SK-N-SH (cell line): ENCODE measurements around the gene DELE1. TPM values are rescaled to one million over a fixed set of nuclear protein-coding genes. Genes with fewer than 3 reads are reported as not detected.
A peak's percentile ranks its signal among the peaks of the same experiment; 100 is the strongest.

ENCODE experiments used
- CTCF ChIA-PET: fragments of 300-600, 350-600 bp; formaldehyde crosslinking; extraction: SDS; loops from one replicate; lab custom pipeline; 2021; lab: Yijun Ruan, JAX
- POLR2A ChIA-PET: fragments of 350-600 bp; sonication (Branson Sonifier 250); formaldehyde crosslinking; extraction: SDS; loops from one replicate; lab custom pipeline; 2020; ENCODE audit warnings: antibody characterized with exemption, inconsistent platforms; lab: Yijun Ruan, JAX
- DNase-seq: peaks from one replicate; pipeline ENCODE4 v3.0.0; 2012
- H2AFZ ChIP-seq: fragments of 200-600 bp; sonication (generic); 2 replicates; pipeline ENCODE4 v1.8.1; 2016; ENCODE audit warnings: antibody characterized with exemption, mild to moderate bottlenecking, low read depth
- H3F3A ChIP-seq: fragments of 200-600 bp; sonication (generic); replicated peaks from 2 replicates; pipeline ENCODE3; 2016; ENCODE audit warnings: antibody characterized with exemption, mild to moderate bottlenecking; ENCODE audit not compliant: insufficient read depth
- H3K27ac ChIP-seq, 2 experiments: fragments of 200-500 bp in 1 of 2; fragments of 200-600 bp in 1 of 2; sonication (Bioruptor generic) in 1 of 2; sonication (generic), shearing (Covaris generic) in 1 of 2; 2 replicates each; pipeline versions ENCODE4 v1.5.1 to v1.6.1; 2014 to 2016; ENCODE audit warnings: low read depth in 2 of 2, inconsistent platforms in 1 of 2, low read length in 1 of 2, mild to moderate bottlenecking in 1 of 2, mixed read lengths in 1 of 2
- H3K27me3 ChIP-seq: fragments of 200-600 bp; sonication (generic), shearing (Covaris generic); 2 replicates; pipeline ENCODE4 v1.6.1; 2016; ENCODE audit warnings: mixed run types; ENCODE audit not compliant: insufficient read depth
- H3K36me3 ChIP-seq, 2 experiments: fragments of 200-500 bp in 1 of 2; fragments of 200-600 bp in 1 of 2; sonication (Bioruptor generic) in 1 of 2; sonication (generic) in 1 of 2; replicated peaks in 1 of 2; 2 replicates each; pipeline versions ENCODE3 to v1.5.1; 2014 to 2016; ENCODE audit warnings: low read length in 1 of 2, mild to moderate bottlenecking in 1 of 2; ENCODE audit not compliant: insufficient read depth in 2 of 2, control insufficient read depth in 1 of 2
- H3K4me1 ChIP-seq, 2 experiments: fragments of 200-500 bp in 1 of 2; fragments of 200-600 bp in 1 of 2; sonication (Bioruptor generic) in 1 of 2; sonication (generic), shearing (Covaris generic) in 1 of 2; 2 replicates each; pipeline versions ENCODE4 v1.5.1 to v1.6.1; 2014 to 2016; ENCODE audit warnings: low read depth in 1 of 2, low read length in 1 of 2, mixed run types in 1 of 2; ENCODE audit not compliant: insufficient read depth in 2 of 2, control insufficient read depth in 1 of 2
- H3K4me2 ChIP-seq: fragments of 200-600 bp; sonication (generic), shearing (Covaris generic); 2 replicates; pipeline ENCODE4 v1.6.1; 2017; ENCODE audit warnings: mixed run types
- H3K4me3 ChIP-seq, 2 experiments: fragments of 200-500 bp in 1 of 2; fragments of 200-600 bp in 1 of 2; sonication (Bioruptor generic) in 1 of 2; sonication (generic), shearing (Covaris generic) in 1 of 2; 2 replicates each; pipeline versions ENCODE4 v1.5.1 to v1.8.1; 2014 to 2016; ENCODE audit warnings: low read depth in 2 of 2, inconsistent platforms in 1 of 2, low read length in 1 of 2, mild to moderate bottlenecking in 1 of 2, mixed read lengths in 1 of 2, moderate library complexity in 1 of 2
- H3K79me2 ChIP-seq: fragments of 200-600 bp; sonication (generic); 2 replicates; pipeline ENCODE4 v1.8.1; 2017; ENCODE audit warnings: mild to moderate bottlenecking; ENCODE audit not compliant: insufficient read depth
- H3K9ac ChIP-seq: fragments of 200-600 bp; sonication (generic); 2 replicates; pipeline ENCODE4 v1.6.1; 2017; ENCODE audit warnings: mixed run types
- H3K9me2 ChIP-seq: fragments of 200-600 bp; sonication (generic); 2 replicates; pipeline ENCODE4 v1.6.1; 2017; ENCODE audit warnings: mixed run types
- H3K9me3 ChIP-seq: fragments of 200-600 bp; sonication (generic); 2 replicates; pipeline ENCODE4 v1.6.1; 2017; ENCODE audit warnings: mixed run types, mild to moderate bottlenecking, moderate library complexity
- H4K20me1 ChIP-seq: fragments of 200-600 bp; sonication (generic); 2 replicates; pipeline ENCODE4 v1.6.1; 2017; ENCODE audit warnings: mild to moderate bottlenecking, mixed run types; ENCODE audit not compliant: insufficient read depth
- ELF1 ChIP-seq: IDR thresholded peaks from 2 replicates; pipeline ENCODE4 v1.4.0; 2012
- EP300 ChIP-seq, 2 experiments: IDR thresholded peaks; 2 replicates each; pipeline versions ENCODE4 v1.4.0 to v1.6.1; 2012; ENCODE audit warnings: borderline replicate concordance in 1 of 2, low read depth in 1 of 2, low read length in 1 of 2
- FOSL2 ChIP-seq: IDR thresholded peaks from 2 replicates; pipeline ENCODE4 v1.4.0; 2012; ENCODE audit warnings: low read depth, mild to moderate bottlenecking, moderate library complexity, borderline replicate concordance
- FOXM1 ChIP-seq: IDR thresholded peaks from 2 replicates; pipeline ENCODE4 v1.4.0; 2012; ENCODE audit warnings: low read depth, mild to moderate bottlenecking
- GABPA ChIP-seq: IDR thresholded peaks from 2 replicates; pipeline ENCODE4 v1.4.0; 2012; ENCODE audit warnings: low read depth, mild to moderate bottlenecking
- MAX ChIP-seq: IDR thresholded peaks from 2 replicates; pipeline ENCODE4 v1.4.0; 2012; ENCODE audit warnings: low read depth
- MXI1 ChIP-seq: IDR thresholded peaks from 2 replicates; pipeline ENCODE4 v1.6.1; 2012; ENCODE audit warnings: mild to moderate bottlenecking, low read depth, low read length, improper control_type of control experiment
- NRF1 ChIP-seq: IDR thresholded peaks from 2 replicates; pipeline ENCODE4 v1.6.1; 2012; ENCODE audit warnings: low read depth, mild to moderate bottlenecking, low read length
- PBX3 ChIP-seq: IDR thresholded peaks from 2 replicates; pipeline ENCODE4; 2012
- POLR2AphosphoS5 ChIP-seq: IDR thresholded peaks from 2 replicates; pipeline ENCODE4 v1.6.1; 2012; ENCODE audit warnings: low read depth, low read length
- RAD21 ChIP-seq: IDR thresholded peaks from 2 replicates; pipeline ENCODE4 v1.6.1; 2012; ENCODE audit warnings: mild to moderate bottlenecking, low read length
- RCOR1 ChIP-seq: fragments of 150-350 bp; IDR thresholded peaks from 2 replicates; pipeline ENCODE4 v1.6.1; 2017; ENCODE audit warnings: antibody characterized with exemption, low read length
- REST ChIP-seq: IDR thresholded peaks from 2 replicates; pipeline ENCODE4 v1.6.1; 2012; ENCODE audit warnings: mild to moderate bottlenecking, low read depth, low read length, moderate library complexity
- RXRA ChIP-seq: IDR thresholded peaks from 2 replicates; pipeline ENCODE4 v1.4.0; 2012; ENCODE audit warnings: low read depth, mild to moderate bottlenecking, borderline replicate concordance
- SMC3 ChIP-seq: IDR thresholded peaks from 2 replicates; pipeline ENCODE4 v1.6.1; 2012; ENCODE audit warnings: low read depth, low read length, improper control_type of control experiment
- TCF12 ChIP-seq: IDR thresholded peaks from 2 replicates; pipeline ENCODE4 v1.4.0; 2012
- TEAD4 ChIP-seq: IDR thresholded peaks from 2 replicates; pipeline ENCODE4 v1.4.0; 2012; ENCODE audit warnings: mild to moderate bottlenecking, borderline replicate concordance; ENCODE audit not compliant: insufficient read depth
- USF1 ChIP-seq: IDR thresholded peaks from 2 replicates; pipeline ENCODE4 v1.4.0; 2012; ENCODE audit warnings: low read depth, borderline replicate concordance
- WGBS: methylation state at CpG from one replicate; pipeline ENCODE4 v1.1.6; 2017; ENCODE audit warnings: low lambda C conversion rate; 5-methylcytosine and 5-hydroxymethylcytosine counted together
- polyA plus RNA-seq, 3 experiments: library from polyadenylated mRNA; depleted of rRNA; stranded (reverse); fragments of >200 nt; gene quantifications; 2 replicates each; pipeline ENCODE4 v1.2.3, GENCODE V29; 2012

DELE1 gene
- polyA plus RNA-seq, 1 of the 3 experiments (the other 2 are of a cell fraction), result 60.3 TPM

- Histone ChIP-seq H2AFZ (no peak overlapping the region), H3K4me2 (no peak overlapping the region)
Measured at GRCh38 chr5:141945511-141946051, 21.9 kb downstream of the DELE1 start.

GRCh38 chr5:141947316-141947715 is 23.6 kb downstream of the DELE1 start:
- no peaks in the 10 kb centered on the region for H3F3A ChIP-seq
- no peak overlapping the region for H3K4me2 ChIP-seq
- CTCF ChIA-PET, result interaction anchor here (1.5 to 20.3 kb wide), 7 partner anchors 12 to 355 kb away, joined by 3 to 256 read pairs (median 5); partner anchors contain the start of gene PCDH12
- no peak for TF ChIP-seq REST
- TF ChIP-seq FOXM1, result no peak
- no peak for TF ChIP-seq TEAD4
- no peak for TF ChIP-seq PBX3
- TF ChIP-seq SMC3, result no peak
- TF ChIP-seq TCF12, result no peak
- no peak for TF ChIP-seq RXRA
- TF ChIP-seq EP300 (IDR thresholded peaks at IDR 0.05; ENCODE audit: borderline replicate concordance in 1 of 2, low read depth in 1 of 2, low read length in 1 of 2), result no peak
- TF ChIP-seq USF1, result no peak
- TF ChIP-seq RAD21, result no peak
- no peak for TF ChIP-seq RCOR1
- TF ChIP-seq ELF1, result no peak
- TF ChIP-seq GABPA, result no peak
- no peak for TF ChIP-seq NRF1
- TF ChIP-seq, all 33 proteins: peak for 0
- Histone ChIP-seq H2AFZ (no peak overlapping the region), H3K4me3 (no peak overlapping the region), H3K9me2 (no peaks in the 10 kb centered on the region), H3K27me3 (no peaks in the 10 kb centered on the region), H3K27ac (no peak overlapping the region), H3K36me3 (no peaks in the 10 kb centered on the region), H4K20me1 (no peaks in the 10 kb centered on the region), H3K4me1 (peaks cover 0 to 15% of the 10 kb centered on the region in 2 experiments; a peak in 1 of 4 replicates), H3K9me3 (no peaks in the 10 kb centered on the region), H3K79me2 (no peaks in the 10 kb centered on the region), H3K9ac (no peak overlapping the region)
- 86% methylated on average over 4 of the region's 4 CpGs for WGBS
- no peak for DNase-seq
- POLR2A ChIA-PET, result interaction anchor here (0.9 kb wide), 1 partner anchor 14 kb away, joined by 3 read pairs; no protein-coding TSS in a partner anchor

More at GRCh38 chr5:141945511-141946051, 21.9 kb downstream of the DELE1 start:
- WGBS, result 91% methylated on average over 15 of the region's 25 CpGs
- POLR2A ChIA-PET, result interaction anchor here (1.5 kb wide), 1 partner anchor 22 kb away, joined by 6 read pairs; the partner anchor contains the start of gene DELE1
- Histone ChIP-seq H3K36me3 (no peaks in the 10 kb centered on the region), H3K9me2 (no peaks in the 10 kb centered on the region), H3F3A (no peaks in the 10 kb centered on the region), H3K27ac (no peak overlapping the region), H3K27me3 (no peaks in the 10 kb centered on the region), H3K9ac (no peak overlapping the region), H3K9me3 (no peaks in the 10 kb centered on the region), H4K20me1 (no peaks in the 10 kb centered on the region), H3K4me3 (no peak overlapping the region), H3K79me2 (no peaks in the 10 kb centered on the region), H3K4me1 (peaks cover 0 to 15% of the 10 kb centered on the region in 2 experiments; a peak in 1 of 4 replicates)
- CTCF ChIA-PET, result interaction anchor here (0.9 to 20.3 kb wide), 9 partner anchors 11 to 281 kb away, joined by 3 to 256 read pairs (median 4); partner anchors contain the start of genes DELE1 and PCDH12
- DNase-seq, result peak; percentile 39
- TF ChIP-seq MXI1 (no peak), MAX (no peak), SMC3 (no peak), USF1 (no peak), FOSL2 (no peak), POLR2AphosphoS5 (no peak)
